ENCODE measurements around the gene ABHD6. TPM values are rescaled to one million over a fixed set of nuclear protein-coding genes. Genes with fewer than 3 reads are reported as not detected.
"Not testable (repeated sequence)": the region's sequence is repeated elsewhere in the genome, so short reads cannot be mapped to it uniquely, and the experiment has no call there.

The ABHD6 gene
- total RNA-seq, 2 donors from 2014 or later = 3.5 to 5.5 TPM

DNA sequence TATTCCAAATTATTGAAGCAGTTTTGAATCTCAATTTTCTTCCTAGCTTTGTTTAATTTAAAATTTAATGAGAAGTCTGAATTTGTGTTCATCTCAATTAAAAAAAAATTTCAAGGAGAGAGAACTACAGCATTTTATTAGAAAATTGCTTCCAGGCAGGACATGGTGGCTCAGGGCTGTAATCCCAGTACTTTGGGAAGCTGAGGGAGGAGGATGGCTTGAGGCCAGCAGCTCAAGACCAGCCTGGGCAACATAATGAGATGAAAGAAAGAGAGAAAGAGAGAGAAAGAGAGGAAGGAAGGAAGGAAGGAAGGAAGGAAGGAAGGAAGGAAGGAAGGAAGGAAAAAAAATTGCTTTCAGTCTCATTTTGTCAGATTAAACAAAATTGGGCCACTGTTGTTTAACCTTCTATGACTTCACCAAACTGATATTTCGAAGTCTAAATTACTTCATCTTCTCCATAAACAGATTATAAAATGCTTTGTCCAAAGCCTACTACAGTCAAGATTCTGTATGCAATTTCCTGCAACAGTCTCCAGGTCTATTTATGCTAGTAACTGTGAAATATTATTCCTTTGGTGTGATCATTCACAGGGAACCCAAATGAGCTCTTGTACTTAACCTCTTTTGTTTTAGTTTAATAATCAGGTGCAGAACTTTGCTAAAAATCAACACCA, 6.6 kb upstream of the ABHD6 start:
- H3K36me3 Mint-ChIP-seq = no peaks in the 10 kb centered on the region
- ATAC-seq (no peak), DNase-seq (ENCODE audit: low spot score in 2 of 2) (no peak)
- H3K27ac Mint-ChIP-seq = no peak overlapping the region
- H3K9me3 Mint-ChIP-seq = no peaks in the 10 kb centered on the region

GRCh38 chr3:58231666-58232065, 5.9 kb upstream of the ABHD6 start:
- Mint-ChIP-seq H3K9me3 (no peaks in the 10 kb centered on the region), H3K27ac (no peak overlapping the region), H3K36me3 (no peaks in the 10 kb centered on the region)
- ATAC-seq (no peak), DNase-seq (ENCODE audit: low spot score in 2 of 2) (no peak)

DNA sequence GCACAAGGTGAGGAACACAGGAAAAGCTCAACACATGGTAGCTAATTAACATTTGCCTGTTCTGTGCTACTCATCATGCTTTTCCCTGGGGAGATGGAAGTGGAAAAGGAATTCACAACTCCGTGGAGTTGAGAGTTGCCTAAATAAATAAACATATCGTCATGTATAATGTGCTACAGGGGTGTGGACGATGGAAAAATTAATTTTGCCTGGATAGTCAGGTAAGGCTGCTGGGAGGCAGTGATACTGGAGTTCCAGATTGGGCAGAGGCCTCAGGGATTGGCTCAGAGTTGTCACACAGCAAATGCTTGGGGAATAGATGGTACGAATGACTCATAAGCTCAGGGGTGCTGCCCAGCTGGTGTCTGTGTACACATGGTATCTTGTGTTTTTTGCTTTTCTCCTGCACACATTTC, 3.1 kb upstream of the ABHD6 start:
- ATAC-seq (no peak), DNase-seq (ENCODE audit: low spot score in 2 of 2) (no peak)
- H3K27ac Mint-ChIP-seq = no peak overlapping the region
- no peaks in the 10 kb centered on the region for H3K36me3 Mint-ChIP-seq
- no peaks in the 10 kb centered on the region for H3K9me3 Mint-ChIP-seq

GRCh38 chr3:58235970-58236369, 1.6 kb upstream of the ABHD6 start:
- Mint-ChIP-seq H3K27ac (peak overlapping the region in 1 of 2 donors; percentile 69), H3K36me3 (no peaks in the 10 kb centered on the region), H3K9me3 (no peaks in the 10 kb centered on the region)
- DNase-seq (ENCODE audit: low spot score in 2 of 2) = no peak
- ATAC-seq = no peak

- ATAC-seq = peak in 1 of 2 donors; percentile 3
- DNase-seq (ENCODE audit: low spot score in 2 of 2) = no peak
- H3K9me3 Mint-ChIP-seq = no peaks in the 10 kb centered on the region
- peak overlapping the region; percentile 69 to 85 for H3K27ac Mint-ChIP-seq
- no peaks in the 10 kb centered on the region for H3K36me3 Mint-ChIP-seq
Measured at GRCh38 chr3:58236527-58237237, 910 bp upstream of the ABHD6 start.

- Mint-ChIP-seq H3K36me3 (no peaks in the 10 kb centered on the region), H3K9me3 (no peaks in the 10 kb centered on the region), H3K27ac (peak overlapping the region; percentile 55 to 77)
- ATAC-seq (peak; percentile 53 to 60), DNase-seq (ENCODE audit: low spot score in 2 of 2) (peak; percentile 18 to 63)
Measured at GRCh38 chr3:58237941-58238681, 519 bp downstream of the ABHD6 start.

GRCh38 chr3:58238830-58239229, 1.2 kb downstream of the ABHD6 start:
- H3K27ac Mint-ChIP-seq = no peak overlapping the region
- H3K36me3 Mint-ChIP-seq = no peaks in the 10 kb centered on the region
- no peak for ATAC-seq

DNA sequence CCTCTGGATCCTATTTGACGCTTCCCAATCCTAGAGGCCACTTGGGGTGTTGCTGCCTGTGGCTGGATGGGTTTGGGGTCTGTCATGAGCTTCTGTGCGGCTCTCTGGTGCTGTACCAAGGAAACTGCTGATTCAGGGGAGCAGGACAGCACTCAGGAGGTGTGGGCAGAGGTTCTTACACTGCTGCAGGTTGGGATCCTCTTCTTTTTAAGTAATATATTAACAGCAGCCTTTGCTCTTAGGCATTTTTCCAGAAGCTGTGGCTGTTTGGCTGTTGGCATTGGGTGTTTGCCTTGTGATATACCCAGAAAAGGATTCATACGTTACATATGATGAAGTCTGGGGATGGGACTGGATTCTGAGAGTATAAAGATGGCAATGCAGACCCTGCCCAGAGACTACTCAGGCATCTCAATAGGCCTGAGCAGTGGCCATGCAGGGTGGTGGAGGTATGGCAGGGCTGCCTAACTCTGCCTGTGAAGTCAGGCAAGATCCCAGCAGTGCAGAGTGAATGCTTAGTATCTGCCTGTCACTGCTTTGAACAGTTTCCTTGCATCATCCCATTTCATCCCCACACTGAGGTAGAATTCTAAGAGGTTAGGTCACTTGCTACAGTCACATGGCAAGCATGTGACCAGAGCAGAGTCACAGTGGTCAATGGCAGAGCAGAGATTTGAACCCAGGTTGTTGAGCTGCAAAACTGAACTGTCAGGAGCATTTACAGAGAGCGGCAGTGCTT, 3.9 kb downstream of the ABHD6 start:
- ATAC-seq = no peak
- no peaks in the 10 kb centered on the region for H3K36me3 Mint-ChIP-seq
- no peaks in the 10 kb centered on the region for H3K9me3 Mint-ChIP-seq
- H3K27ac Mint-ChIP-seq = no peak overlapping the region
- DNase-seq (ENCODE audit: low spot score in 2 of 2) = no peak

More at GRCh38 chr3:58238830-58239229, 1.2 kb downstream of the ABHD6 start:
- DNase-seq (ENCODE audit: low spot score in 2 of 2) = no peak
- H3K9me3 Mint-ChIP-seq = no peaks in the 10 kb centered on the region

DNA sequence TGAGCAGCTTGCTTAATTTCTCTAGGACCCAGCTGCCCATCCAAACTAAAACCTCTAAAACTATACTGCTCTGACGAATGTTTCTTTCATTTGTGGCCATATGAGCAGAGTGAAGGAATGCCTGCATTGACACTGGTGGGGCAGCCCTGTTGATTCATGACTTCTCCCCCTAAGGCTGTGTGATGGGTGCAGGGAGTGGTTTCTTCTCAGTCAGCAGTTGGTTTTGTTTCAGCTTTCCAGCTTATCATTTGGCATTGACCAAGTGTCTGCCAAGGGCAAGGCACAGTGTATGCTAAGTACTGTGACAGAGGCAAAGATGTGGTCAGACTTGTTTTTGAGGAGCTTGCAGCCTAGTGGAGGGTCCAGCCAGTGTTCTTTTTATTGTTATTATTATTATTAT, 4.7 kb downstream of the ABHD6 start:
- H3K27ac Mint-ChIP-seq = no peak overlapping the region
- no peak for ATAC-seq
- H3K9me3 Mint-ChIP-seq = no peaks in the 10 kb centered on the region
- no peak for DNase-seq (ENCODE audit: low spot score in 2 of 2)
- no peaks in the 10 kb centered on the region for H3K36me3 Mint-ChIP-seq

DNA sequence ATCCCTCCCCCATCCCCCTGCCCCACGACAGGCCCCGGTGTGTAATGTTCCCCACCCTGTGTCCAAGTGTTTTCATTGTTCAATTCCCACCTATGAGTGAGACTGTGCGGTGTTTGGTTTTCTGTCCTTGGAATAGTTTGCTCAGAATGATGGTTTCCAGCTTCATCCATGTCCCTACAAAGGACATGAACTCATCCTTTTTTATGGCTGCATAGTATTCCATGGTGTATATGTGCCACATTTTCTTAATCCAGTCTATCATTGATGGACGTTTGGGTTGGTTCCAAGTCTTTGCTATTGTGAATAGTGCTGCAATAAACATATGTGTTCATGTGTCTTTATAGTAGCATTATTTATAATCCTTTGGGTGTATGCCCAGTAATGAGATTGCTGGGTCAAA, 5.3 kb downstream of the ABHD6 start:
- ATAC-seq; H3K27ac Mint-ChIP-seq; DNase-seq (ENCODE audit: low spot score in 2 of 2); H3K9me3 Mint-ChIP-seq; H3K36me3 Mint-ChIP-seq: not testable (repeated sequence)

- H3K9me3 Mint-ChIP-seq = no peaks in the 10 kb centered on the region
Measured at GRCh38 chr3:58243976-58244585, 6.5 kb downstream of the ABHD6 start.

DNA sequence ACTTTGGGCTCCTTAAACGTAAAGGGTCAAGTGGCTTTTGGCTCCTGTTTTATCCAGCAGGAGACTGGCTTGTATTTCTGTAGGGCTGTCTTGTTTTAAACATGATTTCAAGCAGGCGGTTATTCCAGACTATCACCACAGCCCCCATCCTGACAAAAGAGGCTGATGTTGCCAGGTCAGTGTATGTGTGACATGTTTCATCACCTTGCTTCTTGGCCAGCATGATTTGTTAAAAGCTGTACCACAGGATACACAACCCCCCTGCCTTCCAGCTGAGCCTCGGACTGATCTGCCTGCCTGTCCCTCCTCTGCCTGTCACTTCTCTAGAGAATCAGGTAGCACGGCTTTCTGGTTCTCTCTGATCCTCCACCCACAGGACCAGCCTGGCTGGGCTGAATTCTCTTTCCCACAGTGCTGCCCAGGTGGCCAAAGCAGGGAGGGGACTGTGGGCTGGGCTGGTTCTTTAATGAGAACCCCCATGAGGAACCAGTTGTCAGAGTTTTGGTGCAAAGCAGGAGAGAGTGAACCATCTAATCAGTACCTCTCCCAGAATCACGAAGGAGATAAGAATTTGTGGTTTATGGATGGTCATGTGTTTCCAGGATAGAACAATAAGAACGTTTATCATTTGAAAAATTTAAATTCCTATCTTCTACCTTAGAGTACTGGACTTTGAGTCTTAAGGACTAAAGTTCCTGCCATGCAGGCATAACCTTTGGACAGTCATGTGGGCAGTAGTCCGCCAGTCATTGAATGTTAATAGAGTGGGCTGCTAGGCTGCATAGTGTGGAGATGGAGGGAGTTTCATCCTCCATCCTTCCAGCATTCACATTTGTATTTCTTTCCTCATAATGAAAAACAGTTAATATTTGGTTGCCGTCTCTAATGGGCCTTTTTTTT, 8.8 kb downstream of the ABHD6 start:
- Mint-ChIP-seq H3K9me3 (no peaks in the 10 kb centered on the region), H3K36me3 (no peaks in the 10 kb centered on the region), H3K27ac (no peak overlapping the region)
- ATAC-seq (no peak), DNase-seq (ENCODE audit: low spot score in 2 of 2) (no peak)

More at GRCh38 chr3:58243976-58244585, 6.5 kb downstream of the ABHD6 start:
- Mint-ChIP-seq H3K36me3 (no peaks in the 10 kb centered on the region), H3K27ac (no peak overlapping the region)
- ATAC-seq = no peak
- DNase-seq (ENCODE audit: low spot score in 2 of 2) = no peak

DNA sequence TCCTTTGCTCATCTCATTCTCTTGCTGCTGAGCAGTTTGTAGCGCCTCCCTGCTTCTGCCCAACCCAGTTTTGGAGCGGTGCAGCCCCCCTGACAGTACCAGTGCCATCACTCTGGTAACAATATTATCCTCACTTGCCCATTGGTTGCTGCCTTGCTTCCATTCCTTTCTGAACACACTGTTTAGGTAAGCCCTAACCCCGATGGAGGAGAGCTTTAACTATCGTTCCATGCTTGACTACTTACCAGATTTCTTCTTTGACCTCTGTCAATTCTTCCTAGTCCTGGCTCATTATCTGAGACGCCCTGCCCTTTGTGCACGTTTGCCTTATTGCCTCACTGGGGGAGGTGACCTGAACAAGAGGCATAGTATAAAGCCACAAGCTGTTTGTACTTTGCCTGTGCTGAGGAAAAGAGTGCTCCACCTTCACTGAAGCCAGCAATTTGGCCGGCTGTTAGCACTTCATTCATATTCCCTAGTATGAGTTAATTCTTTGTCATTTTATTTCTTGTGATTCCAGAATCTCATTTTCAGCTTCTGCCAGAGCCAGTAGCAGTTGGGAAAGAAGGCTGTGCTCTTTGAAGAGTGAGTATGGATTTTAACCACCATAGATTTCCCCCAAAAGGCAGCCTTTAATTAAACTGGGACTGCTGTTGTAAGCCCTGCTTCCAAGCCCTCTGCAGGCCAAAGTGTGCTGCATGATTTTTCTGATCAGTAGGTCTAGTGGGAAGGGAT, 11.9 kb downstream of the ABHD6 start:
- ATAC-seq (no peak), DNase-seq (ENCODE audit: low spot score in 2 of 2) (no peak)
- Mint-ChIP-seq H3K9me3 (no peaks in the 10 kb centered on the region), H3K36me3 (no peaks in the 10 kb centered on the region), H3K27ac (no peak overlapping the region)

DNA sequence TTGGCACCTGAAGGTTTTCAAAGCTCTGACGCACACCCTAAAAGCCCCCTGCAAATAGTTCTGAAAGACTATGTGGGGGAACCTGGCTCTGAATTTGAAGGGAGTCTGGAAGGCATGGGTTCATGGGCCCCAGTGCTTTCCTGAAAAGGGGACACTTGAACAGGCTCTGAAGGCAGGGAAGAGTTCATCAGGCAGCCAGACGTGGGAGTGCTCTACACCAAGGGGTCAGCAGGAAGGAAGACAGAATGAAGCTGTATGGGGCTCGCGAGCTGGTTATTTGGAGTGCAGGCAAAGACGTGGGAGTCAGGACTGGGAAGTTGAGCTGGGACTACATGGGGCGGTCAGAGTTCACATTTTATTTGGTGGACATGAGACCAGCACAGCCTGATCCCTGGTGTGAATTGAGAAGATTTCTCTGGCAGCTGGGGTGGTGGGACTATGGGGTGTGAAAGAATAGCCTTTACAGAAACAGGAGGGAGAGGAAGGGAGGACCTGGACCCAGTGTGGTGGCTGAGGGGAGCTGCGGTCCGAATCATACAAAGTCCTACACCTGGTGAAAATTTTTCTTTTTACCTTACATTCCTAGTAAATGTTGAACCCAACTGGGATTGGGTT, 12.6 kb downstream of the ABHD6 start:
- H3K27ac Mint-ChIP-seq = no peak overlapping the region
- DNase-seq (ENCODE audit: low spot score in 2 of 2) (no peak), ATAC-seq (no peak)
- H3K36me3 Mint-ChIP-seq = no peaks in the 10 kb centered on the region
- H3K9me3 Mint-ChIP-seq = no peaks in the 10 kb centered on the region

DNA sequence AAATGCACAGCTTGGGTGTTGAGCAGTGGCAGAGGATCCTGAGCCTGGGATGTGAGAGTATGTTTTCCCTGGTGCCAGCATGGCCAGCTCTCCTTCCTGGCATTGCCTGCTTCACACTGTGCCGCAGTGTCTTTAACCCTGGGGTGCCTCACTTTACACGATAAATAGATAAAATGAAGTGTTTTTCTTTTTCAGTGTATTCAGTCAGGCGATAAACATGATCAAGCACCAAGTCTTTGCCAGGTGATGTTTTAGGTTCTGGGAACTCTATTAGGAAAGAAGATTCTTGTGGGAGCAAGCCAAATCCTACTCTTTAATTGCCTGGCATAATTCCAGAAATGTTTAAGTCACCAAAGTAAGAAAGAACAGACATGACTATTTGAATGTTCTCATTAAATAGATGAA, 14.0 kb downstream of the ABHD6 start:
- DNase-seq (ENCODE audit: low spot score in 2 of 2) (no peak), ATAC-seq (no peak)
- no peaks in the 10 kb centered on the region for H3K36me3 Mint-ChIP-seq
- H3K9me3 Mint-ChIP-seq = no peaks in the 10 kb centered on the region
- no peak overlapping the region for H3K27ac Mint-ChIP-seq

Data from activated naive CD4-positive, alpha-beta T cell treated with anti-CD3 and anti-CD28 coated beads, Interleukin-2, amount 50 U/mL, for 72 hours (primary cell).